ENCODE results near the gene CMTM4.

- TF ChIP-seq RFX5 (IDR thresholded peaks at IDR 0.05; ENCODE audit: low read depth, low read length) (no peak), SMC3 (IDR thresholded peaks at IDR 0.05; ENCODE audit: low read depth, low read length) (no peak), POLR2A (IDR thresholded peaks at IDR 0.05; ENCODE audit: low read depth, low read length) (no peak), CTCF (conservative IDR thresholded peaks at IDR 0.05; ENCODE audit: low read depth, low read length) (no peak), USF2 (IDR thresholded peaks at IDR 0.05; ENCODE audit: low read depth, low read length) (no peak), RAD21 (IDR thresholded peaks at IDR 0.05; ENCODE audit: low read length) (no peak), NFE2L2 (IDR thresholded peaks at IDR 0.05; ENCODE audit: low read depth, low read length) (no peak), RCOR1 (IDR thresholded peaks at IDR 0.05; ENCODE audit: insufficient replicate concordance, low read length) (no peak), ELK1 (IDR thresholded peaks at IDR 0.05; ENCODE audit: borderline replicate concordance, low read depth, low read length) (no peak), CEBPB (IDR thresholded peaks at IDR 0.05; ENCODE audit: low read depth, low read length) (no peak), CHD1 (IDR thresholded peaks at IDR 0.05; ENCODE audit: low read depth, low read length) (no peak), MAFK (IDR thresholded peaks at IDR 0.05; ENCODE audit: low read depth, low read length) (no peak), FOS (IDR thresholded peaks at IDR 0.05; ENCODE audit: low read depth, low read length) (no peak), BHLHE40 (IDR thresholded peaks at IDR 0.05; ENCODE audit: low read depth, low read length) (no peak)
These were observed 103.7 kb downstream of the CMTM4 start for GRCh38 chr16:66592814-66593213.

Measured in IMR-90 (cell line).